ENCODE data around the gene FAP.

Gene FAP

GRCh38 chr2:162138310-162138709, 104.9 kb downstream of the FAP start:
- in situ Hi-C loops (cut with MboI; ENCODE audit: low sequenced_read_pairs), result no loop called here

DNA sequence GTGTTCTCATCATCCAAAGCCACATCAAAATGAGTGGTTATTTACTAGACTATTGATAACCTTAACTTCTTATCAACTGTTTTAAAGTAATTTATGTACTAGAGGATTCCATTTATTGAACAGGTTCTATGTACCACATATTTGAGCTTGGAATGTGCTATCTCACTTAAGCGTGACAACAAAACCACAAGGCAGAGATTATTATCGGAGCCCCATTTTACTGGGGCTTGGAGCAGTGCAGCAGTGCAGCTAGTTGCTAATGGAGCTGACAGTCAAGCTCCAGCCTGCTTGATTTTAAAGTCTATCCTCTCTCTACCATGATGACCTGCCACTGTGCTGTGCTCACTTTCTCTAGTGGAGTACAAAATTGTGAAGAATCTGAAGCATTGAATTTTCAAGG, 115.8 kb downstream of the FAP start:
- in situ Hi-C loops (cut with MboI; ENCODE audit: low sequenced_read_pairs), result no loop called here

GRCh38 chr2:162126527-162126926, 116.7 kb downstream of the FAP start:
- in situ Hi-C loops (cut with MboI; ENCODE audit: low sequenced_read_pairs), result no loop called here

- in situ Hi-C loops (cut with MboI; ENCODE audit: low sequenced_read_pairs), result no loop called here
Observed at GRCh38 chr2:162126111-162126519, 117.1 kb downstream of the FAP start.

DNA sequence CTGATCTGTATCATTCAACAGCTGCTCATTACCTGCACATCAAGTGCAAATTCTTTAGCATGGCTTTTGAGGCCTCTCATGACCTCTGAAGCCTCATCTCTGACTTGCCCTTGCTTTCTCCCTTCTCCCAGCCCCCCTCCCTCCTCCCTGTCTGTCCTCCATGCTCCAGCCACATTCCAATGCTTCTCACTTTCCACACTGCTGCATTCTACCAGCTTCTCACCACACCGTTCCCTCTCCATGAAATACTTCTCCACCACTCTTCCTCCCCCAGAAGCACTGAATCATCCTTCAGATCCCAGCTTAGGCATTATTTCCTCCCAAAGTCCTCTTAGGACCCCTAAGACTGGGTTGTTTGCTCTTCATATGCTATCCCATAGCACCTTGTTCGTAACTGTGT, 118.1 kb downstream of the FAP start:
- in situ Hi-C loops (cut with MboI; ENCODE audit: low sequenced_read_pairs), result no loop called here

GRCh38 chr2:162123806-162124758, 119.2 kb downstream of the FAP start:
- in situ Hi-C loops (cut with MboI; ENCODE audit: low sequenced_read_pairs), result no loop called here

All from HL-60/S4 treated with retinoic acid at 250 ng/mL for 4 days and 3 days (cell line).